Right hindlimb (tissue), 1 donor: Measurements from ENCODE around the gene MSL3B.

Experiments used
- DNase-seq: peaks from one replicate; pipeline ENCODE4 v3.0.0-alpha.2; 2018

MSL3B gene

DNA sequence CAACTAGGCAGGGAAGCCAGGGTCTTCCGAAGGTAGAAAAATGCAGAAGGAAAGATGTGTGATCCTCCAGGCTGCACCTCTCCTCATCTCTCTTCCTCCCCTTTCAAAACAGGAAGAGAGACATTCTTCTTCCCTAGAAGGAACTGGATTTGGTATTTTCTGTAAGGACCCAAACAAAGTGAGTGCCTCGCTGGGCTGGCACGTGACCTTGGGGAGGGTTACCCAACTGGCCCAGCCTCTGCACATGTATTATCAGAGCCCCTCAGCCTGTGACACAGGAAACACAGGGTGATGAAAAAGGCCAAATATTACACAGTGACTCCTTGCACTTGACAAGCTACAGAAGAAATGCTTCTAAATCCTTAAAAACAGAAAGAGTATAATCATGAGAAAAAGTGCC lies 16.1 kb downstream of the MSL3B start:
- no peak for DNase-seq

GRCh38 chr2:233851169-233851568 lies 17.0 kb downstream of the MSL3B start:
- DNase-seq: no peak

- no peak for DNase-seq
These were observed 17.4 kb downstream of the MSL3B start for GRCh38 chr2:233850745-233851144.

DNA sequence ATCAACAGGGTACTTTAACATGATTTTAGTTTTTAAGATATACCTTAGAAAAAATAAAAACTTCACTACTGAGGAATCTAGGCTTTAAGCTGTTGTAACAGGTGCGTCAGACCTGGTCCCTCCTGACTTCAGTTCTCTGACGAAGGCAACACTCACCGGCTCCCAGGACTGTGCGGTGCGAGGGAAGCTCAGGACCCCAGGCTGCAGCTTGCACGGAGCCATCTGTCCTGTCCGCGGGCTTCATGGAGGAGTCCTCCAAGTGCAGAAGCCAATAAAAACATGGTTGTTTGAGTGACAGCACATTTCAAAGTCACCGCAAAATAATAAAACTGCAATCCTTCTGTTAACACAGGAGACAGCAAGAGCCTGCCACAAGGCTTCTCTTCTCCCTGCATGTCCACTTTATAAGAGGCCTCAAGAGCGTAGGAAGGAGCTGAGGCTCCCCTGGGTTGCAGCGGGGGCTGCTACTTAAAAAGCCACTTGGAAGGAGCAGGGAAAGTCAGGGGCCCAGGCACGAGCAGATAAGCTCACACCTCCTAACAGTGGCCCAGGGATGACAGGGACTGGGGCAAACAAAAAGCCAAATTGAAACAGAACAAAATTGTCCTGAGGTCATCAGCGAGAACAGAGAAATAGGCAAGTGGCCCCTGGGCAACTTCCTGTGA lies 18.4 kb downstream of the MSL3B start:
- DNase-seq: no peak

DNA sequence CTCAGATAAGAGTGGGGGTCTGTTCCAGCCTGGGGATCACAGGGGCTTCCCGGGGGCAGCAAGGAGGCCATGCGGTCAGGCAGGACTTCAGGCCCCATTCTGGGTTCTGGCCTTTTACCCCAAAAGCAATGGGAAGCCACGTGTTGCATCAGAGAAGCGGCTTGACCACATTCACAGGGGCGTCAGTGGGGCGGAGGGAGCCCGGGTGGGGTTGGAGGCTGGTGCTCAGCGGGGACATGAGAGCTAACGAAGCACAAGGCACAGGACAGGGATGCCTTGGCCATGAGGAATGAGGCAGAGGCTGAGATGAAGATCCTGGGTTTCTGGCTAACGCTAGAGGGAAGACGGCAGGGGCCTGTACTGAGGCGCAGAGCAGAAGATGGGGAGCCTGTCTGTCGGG lies 19.9 kb downstream of the MSL3B start:
- no peak for DNase-seq

GRCh38 chr2:233847248-233847898 lies 20.8 kb downstream of the MSL3B start:
- no peak for DNase-seq

- no peak for DNase-seq
These were observed 21.6 kb downstream of the MSL3B start for GRCh38 chr2:233846387-233847247.

- DNase-seq: no peak
These were observed 22.7 kb downstream of the MSL3B start for GRCh38 chr2:233845301-233846060.

GRCh38 chr2:233844836-233845235 lies 23.4 kb downstream of the MSL3B start:
- DNase-seq: no peak

- DNase-seq: no peak
These were observed 23.9 kb downstream of the MSL3B start for GRCh38 chr2:233844064-233844807.

DNA sequence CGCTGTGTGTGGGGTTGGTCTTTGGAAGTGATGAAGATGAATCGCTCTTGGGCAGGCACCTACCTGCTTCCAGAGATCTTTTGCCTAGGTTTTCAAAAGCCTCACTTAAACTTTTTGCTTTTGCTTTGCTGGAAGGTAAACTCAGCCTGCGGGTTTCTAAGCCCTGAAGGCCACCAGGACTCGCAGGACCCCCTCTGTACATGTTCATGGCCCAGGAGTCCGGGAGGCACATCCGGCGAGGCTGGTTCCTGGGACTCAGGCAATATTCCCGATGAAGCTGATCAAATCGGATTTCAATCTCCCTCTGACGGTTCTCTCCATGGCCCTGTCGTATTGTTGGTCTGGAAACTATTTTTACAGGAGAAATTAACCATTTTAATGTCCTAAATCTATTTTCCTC lies 27.0 kb downstream of the MSL3B start:
- no peak for DNase-seq

GRCh38 chr2:233840520-233840919 lies 27.7 kb downstream of the MSL3B start:
- DNase-seq: no peak

GRCh38 chr2:233839447-233839820 lies 28.8 kb downstream of the MSL3B start:
- no peak for DNase-seq

DNA sequence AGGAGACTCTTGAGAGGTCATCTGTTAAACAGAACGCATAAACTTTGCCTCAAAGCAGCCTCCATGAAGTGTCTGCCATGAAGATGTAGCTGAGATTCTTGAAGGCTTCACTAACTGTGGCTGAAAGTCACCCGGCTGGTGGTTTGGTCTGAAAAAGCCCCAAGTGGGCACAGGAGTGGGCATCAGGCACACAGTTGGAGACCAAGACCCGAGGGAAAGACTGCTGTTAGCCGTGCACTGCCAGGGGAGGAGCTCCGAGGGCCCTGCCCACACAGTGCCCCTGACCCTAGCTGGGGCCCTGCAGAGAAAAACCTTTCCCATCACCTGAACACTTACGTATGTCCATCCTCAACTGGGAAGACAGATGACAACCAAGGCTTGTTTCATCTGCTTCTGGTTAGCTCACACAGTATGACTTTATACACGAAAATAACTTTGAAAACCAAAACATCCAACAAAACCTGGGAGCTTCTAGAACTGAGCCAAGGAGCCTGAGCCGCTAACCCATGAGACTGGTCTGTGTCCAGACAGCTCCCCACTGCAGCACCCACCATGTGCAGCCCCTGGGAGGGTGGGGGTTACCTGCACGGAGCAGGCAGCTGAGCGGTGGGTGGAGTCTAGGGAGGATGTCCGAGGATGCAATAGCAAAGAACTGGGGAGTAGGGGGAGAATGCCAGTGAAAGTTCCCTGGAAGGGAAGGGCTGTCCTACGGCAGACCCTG lies 29.3 kb downstream of the MSL3B start:
- DNase-seq: no peak

DNA sequence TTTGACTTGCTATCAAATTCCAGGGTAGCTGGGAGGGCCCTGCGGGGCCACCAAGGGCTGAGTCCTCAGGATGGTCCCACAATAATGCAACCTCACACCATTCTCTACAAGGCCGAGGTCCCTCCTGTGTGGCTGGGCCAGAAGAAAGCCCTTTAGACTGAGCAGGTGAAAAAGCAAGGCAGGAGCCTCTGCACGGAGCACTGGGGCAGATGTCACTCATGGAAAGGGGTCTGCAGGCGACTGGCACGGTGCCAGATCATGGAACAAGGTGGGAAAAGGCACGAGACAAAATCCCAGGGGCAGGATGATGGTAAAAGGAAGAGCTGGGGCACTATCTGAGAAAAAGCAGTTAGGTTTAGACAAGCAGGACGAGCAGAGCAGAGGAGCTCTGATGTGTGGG lies 29.9 kb downstream of the MSL3B start:
- no peak for DNase-seq

DNA sequence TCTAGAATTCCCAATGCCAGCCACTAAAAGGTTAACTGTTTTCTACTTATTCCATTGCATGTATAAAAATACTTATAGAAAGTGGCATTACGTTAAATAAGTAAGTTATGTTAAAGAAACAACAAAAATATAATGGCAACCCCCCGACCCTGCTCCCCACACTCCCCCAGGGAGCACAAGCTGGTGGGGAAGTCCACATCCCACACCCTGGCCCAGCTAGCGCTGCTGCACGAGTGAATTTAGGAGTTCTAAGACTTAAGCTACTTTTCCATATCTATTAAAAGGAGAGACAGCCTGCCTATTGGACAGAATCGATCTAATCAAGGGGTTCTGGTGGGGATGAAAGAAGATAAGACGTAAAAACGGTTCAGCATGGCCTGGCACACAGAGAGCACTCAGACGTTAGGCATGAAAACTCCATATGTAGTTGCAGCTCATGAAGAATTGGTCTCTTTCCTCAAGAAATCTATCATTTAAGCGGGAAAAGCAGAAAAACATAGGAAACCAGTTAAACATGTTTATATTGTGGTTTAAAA lies 30.4 kb downstream of the MSL3B start:
- DNase-seq: no peak

DNA sequence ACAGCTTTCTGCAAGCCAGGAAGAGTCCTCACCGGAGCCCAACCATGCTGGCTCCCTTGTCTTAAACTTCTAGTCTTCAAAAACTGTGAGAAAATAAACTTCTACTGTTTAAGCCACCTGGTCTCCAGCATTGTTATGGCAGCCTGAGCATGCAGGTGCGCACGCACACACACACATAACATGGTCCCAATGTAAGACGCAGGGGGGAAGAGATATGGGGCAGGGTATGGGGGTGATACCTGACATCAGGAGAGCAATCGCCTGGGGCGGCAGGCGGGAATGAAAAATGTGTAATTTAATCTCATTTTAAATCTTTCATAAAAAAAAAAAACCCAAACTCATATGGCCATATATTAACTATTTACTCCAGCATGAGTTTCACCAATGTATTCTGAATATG lies 31.8 kb downstream of the MSL3B start:
- no peak for DNase-seq

GRCh38 chr2:233835230-233836186 lies 32.7 kb downstream of the MSL3B start:
- DNase-seq: no peak

GRCh38 chr2:233833345-233833744 lies 34.8 kb downstream of the MSL3B start:
- DNase-seq: peak; percentile 23

GRCh38 chr2:233832869-233833311 lies 35.3 kb downstream of the MSL3B start:
- DNase-seq: peak; percentile 28
